ENCODE results near the gene GLIPR2.
"Not testable (repeated sequence)": the region's sequence is repeated elsewhere in the genome, so short reads cannot be mapped to it uniquely, and the experiment has no call there.

GLIPR2 gene

DNA sequence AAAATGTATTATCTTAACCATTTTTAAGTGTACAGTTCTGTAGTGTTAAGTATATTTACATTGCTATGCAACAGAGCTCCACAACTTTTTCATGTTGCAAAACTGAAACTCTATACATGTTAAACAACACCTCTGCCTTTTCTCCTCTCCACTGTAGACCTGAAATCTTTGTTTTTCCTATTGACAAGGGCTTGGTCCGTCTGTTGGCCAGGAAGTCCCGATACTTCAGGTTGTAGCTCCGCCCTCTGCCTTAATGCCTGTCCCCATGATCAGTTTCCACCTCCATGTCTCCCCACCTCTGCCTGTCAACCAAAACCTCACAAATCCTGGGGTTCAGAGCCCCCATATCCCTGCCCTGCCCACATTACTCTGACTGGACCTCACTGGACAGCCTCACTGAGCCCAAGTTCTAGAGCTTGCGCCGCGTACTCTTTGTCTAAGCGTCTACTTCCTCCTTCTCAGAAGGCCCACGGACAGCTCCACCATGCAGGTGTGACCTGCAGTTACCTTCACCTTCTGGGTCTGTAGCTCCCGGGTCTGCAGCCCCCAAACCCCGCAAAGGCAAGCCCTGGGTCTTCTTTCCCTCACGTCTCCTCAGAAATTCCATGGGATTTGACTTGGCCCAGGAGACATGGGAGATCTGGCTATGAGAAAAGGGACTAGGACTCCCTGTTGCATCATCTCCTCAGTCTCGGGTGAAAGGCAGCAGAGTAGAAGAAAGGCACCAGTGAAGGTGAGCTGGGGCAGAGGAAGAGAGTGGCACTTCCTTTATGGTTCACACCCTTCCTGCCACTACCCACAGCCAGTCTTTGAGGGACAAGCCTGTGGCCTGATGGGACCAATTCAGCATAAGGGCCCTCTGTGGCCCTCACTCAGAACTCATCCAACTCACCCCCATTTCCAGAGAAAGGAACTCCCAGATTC lies 8.0 kb downstream of the GLIPR2 start:
- DNase-seq (ENCODE audit: low spot score), result peak; percentile 49

DNA sequence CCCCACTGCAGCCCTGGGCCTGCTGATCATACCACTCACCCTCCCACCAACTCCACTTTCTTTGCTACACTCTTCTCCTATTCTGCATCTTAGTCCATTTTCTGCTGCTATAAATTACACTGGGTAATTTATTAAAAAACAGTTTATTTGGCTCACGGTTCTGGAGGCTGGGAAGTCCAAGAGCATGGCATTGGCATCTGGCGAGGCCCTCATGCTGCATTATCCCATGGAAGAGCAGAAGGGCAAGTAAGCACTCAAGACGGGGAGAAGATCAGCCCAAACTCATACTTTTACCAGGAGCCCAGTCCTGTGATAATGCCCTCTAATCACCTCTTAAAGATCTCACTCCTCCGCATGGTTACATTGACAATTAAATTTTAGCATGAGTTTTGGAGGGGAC lies 9.4 kb downstream of the GLIPR2 start:
- DNase-seq (ENCODE audit: low spot score), result no peak

DNA sequence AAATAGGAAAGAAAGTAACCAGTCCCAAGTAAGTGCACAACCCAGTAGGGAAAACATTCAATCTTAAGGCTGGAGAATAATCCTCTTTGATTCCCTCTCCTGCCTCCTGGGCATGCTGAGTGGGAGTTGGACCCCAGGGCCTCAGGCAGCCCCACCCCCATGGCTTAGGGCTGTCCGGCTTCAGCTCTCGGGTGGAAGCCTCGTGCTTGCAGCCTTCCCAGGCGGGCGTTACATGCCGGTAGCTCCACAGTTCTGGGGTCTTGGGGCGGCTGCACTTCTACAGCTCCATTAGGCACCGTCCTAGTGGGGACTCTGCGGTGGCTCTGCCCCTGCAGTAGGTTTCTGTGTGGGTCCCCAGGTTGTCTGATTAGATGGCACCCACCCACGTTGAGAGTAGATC lies 10.1 kb downstream of the GLIPR2 start:
- no peak for DNase-seq (ENCODE audit: low spot score)

DNA sequence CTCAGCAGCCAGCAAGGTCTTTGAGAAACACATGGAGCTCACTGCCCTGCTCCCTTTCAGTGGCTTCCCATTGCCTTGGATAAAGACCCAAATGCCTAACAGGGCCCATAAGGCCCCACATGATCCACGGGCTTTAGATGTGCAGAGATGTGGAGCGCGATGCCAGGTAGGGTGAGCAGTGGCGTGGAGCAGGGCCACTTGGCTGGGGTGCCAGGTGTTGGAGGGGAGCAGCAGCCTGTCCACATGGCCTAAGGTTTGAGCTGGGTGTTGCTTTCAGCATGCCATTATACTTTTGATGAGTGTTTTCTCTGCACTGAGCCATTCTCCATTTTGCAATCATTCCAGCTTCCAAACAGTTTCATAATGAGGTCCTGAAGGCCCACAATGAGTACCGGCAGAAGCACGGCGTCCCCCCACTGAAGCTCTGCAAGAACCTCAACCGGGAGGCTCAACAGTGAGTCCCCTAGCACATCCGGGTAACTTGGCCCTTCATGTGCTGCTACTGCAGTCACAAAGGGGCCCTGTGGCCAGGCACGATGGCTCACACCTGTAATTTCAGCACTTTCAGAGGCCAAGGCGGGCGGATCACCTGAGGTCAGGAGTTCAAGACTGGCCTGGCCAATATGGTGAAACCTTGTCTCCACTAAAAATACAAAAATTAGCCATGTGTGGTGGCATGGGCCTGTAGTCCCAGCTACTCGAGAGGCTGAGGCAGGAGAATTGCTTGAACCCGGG lies 11.1 kb downstream of the GLIPR2 start:
- DNase-seq (ENCODE audit: low spot score), result no peak

DNA sequence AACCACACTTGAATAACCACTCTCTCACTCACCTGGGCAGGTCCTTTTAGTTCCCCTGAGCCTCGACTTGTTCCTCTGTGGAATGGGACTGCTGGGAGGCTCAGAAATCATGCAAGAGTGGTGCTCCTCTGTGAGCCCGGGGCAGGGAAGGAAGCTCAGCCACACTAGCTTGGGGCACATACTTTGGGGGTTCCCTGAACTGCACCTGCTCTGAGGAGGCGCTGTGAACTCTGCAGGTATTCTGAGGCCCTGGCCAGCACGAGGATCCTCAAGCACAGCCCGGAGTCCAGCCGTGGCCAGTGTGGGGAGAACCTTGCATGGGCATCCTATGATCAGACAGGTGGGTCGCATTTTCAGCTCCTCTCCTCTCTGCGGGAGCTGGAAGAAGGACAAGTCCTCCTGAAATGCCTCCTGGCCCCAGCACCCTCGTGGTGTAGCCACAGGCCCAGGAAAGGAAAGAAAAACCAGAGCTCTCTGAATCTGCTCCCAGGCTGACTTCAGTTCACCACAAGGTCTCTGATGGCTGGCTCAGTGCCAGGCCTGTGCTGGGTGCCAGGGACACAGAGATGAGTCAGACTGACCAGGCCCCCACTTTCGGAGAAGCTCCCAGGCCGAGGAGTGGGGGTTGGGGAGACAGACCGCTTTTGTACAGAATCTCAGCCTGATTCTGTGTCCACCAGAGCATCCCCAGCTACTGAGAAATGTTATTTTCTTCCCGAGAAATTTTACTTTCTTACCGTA lies 11.9 kb downstream of the GLIPR2 start:
- DNase-seq (ENCODE audit: low spot score), result peak; percentile 75

DNA sequence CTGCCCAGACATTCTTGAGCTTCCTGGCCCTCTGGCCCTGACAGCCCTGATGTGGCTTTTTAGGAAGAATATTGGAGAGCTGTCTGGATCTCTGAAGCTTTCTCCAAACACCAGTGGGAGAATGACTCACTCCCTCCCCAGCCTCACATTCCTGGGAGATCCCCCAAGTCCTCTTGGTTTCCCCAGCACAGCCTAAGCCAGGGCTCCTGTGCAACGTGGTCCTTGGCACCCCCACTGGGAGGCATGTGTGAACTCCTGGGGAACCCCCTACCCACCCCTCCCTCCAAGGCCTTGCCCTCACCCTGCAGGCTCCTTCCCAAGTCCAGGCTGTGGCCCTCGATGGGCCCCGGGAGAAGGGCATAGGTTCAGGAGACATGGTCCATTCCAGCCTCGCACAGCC lies 12.7 kb downstream of the GLIPR2 start:
- no peak for DNase-seq (ENCODE audit: low spot score)

DNA sequence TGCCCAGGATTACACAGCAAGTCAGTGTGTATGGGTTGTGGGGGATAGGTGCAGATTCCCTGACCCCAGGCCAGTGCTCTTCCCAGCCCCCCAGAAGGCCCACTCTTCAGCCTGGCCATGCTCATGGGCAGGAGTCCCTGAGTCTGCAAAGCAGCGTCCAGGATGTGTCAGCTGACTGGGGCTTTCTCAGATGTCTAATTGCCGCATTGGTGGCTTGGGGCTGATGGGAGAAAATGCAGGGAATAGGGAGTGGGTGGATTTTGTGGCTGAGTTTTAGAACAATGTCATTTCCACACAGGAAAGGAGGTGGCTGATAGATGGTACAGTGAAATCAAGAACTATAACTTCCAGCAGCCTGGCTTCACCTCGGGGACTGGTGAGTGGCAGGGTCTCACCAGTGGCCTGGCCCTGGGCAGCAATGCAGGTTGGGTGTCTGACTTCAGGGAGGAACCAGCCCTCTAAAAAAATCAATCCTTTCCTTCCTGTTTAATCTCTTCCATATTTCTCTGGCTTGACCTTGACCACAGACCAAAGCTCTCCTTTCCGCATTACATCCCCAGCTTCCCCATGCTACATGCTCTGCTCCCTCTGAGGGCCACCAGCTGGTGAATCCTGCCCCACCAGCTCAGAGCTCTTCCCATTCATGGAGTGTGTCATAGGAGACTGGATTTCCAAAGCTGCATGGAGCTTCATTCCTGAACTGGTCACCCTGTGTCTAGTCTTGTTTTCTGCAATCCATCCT lies 14.2 kb downstream of the GLIPR2 start:
- no peak for DNase-seq (ENCODE audit: low spot score)

DNA sequence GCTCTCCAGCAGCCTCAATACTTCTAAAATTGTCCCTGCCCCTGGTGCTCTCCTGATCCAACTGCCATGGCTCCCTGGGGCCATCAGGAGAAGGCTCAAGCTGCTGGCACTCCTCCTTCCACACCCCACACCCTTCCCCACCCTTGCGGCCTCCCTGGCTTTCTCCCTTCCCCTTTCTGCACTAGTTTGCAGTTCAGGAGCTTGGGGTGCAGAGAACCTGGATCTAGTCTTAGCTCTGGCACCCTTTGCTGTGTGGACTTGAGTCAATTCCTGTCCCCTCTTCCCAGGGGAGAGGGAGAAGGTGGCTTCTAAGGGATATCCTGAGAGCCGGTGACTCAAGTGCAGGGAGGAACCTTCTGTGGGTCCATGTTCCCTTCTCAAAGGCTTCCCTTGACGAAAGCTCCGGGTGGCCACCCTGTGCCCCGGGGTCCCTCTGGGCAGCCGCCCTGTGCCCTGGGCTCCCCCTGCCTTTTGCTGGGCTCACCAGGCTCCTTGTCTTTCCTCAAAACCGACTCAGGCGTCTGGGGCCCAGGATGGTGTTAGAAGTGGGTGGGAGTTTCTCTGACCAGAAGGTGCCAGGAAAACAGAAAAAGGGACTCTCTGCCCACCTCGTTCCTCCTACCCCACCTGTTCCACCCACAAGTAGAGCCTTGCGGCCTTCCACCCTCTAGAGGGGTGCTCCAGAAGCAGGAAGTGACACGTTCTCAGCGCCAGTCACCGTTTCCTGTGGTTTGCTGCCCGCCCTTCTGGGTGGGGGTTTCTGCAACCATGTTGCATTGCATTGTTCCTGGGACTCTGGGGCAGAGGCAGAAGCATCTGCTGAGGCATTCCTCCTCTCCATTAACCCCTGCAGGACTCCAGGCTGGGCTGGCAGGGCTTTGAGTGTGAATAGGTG lies 15.0 kb downstream of the GLIPR2 start:
- DNase-seq (ENCODE audit: low spot score), result peak; percentile 89

DNA sequence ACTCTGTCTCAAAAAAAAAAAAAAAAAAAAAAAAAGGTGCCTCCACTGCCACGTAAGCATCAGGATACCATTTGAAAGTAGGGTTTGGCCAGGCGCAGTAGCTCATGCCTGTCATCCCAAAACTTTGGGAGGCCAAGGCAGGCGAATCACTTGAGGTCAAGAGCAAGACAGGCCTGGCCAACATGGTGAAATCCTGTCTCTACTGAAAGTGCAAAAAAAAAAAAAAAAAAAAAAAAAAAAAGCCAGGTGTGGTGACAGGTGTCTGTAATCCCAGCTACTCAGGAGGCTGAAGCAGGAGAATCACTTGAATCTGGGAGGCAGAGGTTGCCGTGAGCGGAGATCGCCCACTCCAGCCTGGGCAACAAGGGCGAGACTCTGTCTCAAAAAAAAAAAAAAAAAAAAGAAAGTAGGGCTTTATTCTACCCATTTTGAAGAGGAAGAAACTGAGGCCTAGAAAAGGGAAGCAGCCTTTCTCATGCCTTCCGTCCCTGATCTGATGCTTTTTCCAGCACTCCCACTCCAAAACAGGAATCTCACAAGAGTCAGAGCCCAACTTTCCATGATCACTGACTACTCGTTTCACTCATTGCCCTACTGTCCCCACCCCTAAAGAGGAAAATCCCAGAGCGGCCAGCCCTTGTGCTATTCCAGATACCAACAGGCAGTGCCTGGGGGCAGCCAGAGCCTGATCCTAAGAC lies 16.4 kb downstream of the GLIPR2 start:
- DNase-seq (ENCODE audit: low spot score), result no peak

DNA sequence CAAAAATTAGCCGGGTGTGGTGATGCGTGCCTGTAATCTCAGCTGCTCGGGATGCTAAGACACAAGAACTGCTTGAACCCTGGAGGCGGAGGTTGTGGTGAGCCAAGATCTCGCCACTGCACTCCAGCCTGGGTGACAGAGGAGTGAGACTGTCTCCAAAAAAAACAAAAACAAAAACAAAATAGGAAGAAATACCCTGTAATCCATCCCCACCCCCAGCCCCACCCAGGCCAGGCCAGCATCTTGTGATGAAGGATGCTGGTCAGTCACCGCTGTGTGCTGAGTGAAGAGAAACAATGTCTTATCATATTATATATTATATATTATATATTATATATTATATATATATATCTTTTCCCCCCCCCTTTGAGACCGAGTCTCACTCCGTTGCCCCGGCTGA lies 17.2 kb downstream of the GLIPR2 start:
- no peak for DNase-seq (ENCODE audit: low spot score)

DNA sequence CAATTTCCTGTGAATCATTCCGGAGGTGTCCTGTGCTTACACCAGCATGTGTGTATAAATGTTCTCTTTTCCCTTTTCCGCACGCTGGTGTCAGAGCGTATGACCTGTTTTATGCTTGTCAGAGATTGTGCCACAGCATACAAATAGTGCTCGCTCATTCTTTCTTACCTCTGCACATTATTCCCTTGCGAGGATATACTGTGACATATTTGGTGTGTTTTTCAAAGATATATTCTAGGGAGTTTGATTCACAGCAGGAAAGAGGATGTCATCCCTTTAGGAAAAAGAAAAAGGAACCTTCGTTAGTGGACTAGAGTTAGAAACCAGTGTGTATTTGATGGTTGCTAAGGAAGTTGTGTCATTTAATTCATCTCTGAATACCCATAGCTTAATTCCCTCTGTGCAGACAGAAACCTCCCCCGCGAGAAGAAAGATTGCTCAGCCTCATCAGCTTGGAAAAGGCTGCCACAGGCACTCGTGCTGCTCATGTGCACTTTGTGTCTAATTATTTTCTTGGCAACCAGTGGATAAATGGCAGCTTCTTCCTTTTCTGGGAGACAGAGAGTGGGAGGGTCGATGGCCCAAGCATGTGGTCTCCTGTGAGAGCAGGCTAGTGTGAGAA lies 17.9 kb downstream of the GLIPR2 start:
- no peak for DNase-seq (ENCODE audit: low spot score)

DNA sequence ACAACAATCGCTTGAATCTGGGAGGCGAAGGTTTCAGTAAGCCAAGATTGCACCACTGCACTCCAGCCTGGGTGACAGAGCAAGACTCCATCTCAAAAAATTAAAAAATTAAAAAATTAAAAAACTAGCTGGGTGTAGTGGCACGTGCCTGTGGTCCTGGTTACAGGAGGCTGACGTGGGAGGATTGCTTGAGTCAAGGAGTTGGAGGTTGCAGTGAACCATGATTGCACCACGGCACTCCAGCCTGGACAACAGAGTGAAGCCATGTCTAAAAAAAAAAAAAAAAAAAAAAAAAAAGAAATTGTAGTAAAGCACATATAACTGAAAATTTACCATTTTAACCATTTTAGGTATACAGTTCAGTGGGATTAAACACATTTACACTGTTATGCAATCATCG lies 19.6 kb downstream of the GLIPR2 start:
- no peak for DNase-seq (ENCODE audit: low spot score)

DNA sequence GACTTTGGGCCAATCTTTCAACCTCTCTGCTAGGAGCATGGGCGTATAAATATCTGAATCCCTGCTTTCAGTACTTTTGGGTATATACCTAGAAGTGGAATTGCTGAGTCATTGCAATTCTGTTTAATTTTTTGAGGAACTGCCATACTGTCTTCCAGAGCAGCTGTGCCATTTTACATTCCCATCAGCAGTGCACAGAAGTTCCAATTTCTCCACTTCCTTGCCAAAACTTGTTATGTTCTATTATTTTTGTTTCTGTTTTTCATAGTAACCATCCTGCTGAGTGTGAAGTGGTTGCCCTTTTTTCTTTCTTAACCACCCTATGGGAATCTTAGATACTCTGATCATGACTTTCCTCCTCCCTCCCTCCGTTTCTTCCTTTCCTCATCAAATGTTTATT lies 21.6 kb downstream of the GLIPR2 start:
- DNase-seq (ENCODE audit: low spot score), result no peak

DNA sequence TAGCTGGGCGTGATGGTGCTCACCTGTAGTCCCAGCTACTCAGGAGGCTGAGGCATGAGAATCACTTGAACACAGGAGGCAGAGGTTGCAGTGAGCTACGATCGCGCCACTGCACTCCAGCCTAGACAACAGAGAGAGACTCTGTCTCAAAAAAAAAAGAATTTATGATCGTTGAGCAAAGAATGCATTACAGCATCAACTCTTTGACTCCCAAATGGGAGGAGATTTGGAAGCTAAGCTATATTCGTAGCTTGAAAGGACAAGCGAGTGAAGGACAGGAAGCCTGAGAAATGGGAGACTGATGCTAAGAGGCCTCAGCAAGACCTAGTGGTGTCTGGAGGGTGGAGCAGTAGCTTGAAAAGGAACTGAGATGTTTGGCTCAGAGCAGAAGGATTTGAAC lies 22.4 kb downstream of the GLIPR2 start:
- DNase-seq (ENCODE audit: low spot score), result no peak

DNA sequence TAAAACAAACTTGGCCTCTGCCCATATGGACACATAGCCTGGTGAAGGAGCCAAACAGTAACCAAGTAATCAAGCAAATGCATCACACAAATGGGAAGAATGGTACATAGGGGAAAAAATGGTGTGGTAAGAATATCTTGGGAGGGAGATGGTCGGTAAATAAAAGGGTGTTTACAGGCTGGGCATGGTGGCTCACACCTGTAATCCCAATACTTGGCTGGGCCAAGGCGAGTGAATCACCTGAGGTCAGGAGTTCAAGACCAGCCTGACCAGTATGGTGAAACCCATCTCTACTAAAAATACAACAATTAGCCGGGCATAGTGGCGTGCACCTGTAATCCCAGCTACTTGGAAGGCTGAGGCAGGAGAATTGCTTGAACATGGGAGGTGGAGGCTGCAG lies 23.0 kb downstream of the GLIPR2 start:
- DNase-seq (ENCODE audit: low spot score), result not testable (repeated sequence)

DNA sequence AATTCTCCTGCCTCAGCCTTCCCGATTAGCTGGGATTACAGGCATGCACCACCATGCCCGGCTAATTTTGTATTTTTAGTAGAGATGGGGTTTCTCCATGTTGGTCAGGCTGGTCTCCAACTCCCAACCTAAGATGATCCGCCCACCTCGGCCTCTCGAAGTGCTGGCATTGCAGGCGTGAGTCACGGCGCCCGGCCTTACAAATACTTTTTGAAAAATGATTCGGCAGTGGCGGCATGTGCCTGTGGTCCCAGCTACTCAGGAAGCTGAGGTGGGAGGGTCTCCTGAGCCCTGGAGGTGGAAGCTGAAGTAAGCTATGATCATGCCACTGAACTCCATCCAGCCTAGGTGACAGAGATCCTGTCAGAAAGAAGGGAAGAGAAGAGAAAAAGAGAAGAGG lies 23.6 kb downstream of the GLIPR2 start:
- not testable (repeated sequence) for DNase-seq (ENCODE audit: low spot score)

DNA sequence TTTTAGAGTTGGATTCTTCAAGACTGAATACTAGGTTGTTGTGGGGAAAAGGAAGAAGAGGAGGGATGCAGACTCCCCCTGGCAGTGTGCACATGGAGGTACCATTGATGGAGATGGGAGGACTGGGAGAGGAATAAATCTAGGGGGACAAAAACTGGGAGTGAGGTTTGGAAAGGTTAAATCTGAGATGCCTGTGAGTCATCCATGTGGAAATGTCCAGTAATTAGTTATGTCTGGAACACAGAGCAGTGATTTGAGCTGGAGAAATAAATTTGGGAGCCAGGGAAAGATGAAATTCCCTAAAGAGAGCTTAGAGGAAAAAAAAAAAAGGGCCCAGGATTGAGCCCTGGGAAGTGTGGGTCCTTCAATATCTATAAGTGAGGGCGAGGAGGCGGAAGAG lies 24.7 kb downstream of the GLIPR2 start:
- no peak for DNase-seq (ENCODE audit: low spot score)

DNA sequence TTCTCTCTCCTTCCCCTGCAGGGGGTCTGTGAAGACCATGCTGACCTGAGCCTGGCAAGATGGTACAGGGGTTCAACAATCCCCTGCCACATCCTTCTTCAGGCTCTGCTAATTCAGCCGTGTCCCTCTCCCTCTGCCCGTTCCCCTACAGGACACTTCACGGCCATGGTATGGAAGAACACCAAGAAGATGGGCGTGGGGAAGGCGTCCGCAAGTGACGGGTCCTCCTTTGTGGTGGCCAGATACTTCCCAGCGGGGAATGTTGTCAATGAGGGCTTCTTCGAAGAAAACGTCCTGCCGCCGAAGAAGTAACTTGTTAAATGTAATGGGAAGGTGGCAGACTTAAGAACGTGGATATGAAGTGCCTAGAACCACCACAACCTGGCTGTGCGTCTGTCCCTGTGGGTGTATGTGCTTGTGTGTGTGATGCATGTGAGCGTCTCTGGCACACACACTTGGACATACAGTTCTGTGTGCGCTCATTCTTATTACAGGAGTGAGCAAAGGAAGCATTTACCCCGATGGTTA lies 25.7 kb downstream of the GLIPR2 start:
- no peak for DNase-seq (ENCODE audit: low spot score)

DNA sequence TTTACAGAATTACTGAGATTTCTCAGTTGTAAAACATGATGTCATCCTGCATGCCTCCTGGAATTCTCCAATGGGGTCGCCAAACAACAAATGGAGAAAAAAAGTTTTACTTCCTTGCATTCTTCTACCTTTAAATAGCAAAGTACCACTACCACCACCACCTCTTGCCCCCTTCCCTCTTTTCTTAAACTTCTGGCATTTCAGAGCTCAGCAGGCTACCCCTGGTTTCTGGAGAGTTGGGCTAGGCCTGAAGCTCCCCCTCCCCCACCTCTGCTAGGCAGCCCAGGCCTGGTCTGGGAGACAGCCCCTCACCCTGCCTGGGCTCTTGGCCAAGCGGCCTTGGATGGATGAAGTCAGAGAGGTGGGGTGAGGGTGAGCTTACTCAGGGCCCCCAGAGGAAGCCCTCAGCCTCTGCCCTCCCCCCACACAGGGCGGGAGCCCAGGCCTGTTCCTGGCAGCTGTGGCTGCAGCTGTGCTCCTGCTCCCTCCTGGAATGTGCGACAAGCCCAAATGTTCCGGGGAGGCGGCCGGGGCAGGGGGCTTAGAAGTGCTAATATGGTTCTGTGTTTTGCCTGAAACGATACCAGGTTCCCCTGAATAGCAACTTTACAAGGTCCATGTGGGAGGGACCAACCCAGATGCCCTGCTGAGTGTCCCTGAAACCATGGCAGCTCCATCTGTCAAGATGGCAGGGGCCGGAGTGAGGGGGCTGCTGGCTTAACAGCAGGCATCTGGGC lies 26.7 kb downstream of the GLIPR2 start:
- no peak for DNase-seq (ENCODE audit: low spot score)

Measured in CD4-positive, alpha-beta T cell treated with Interleukin-6 at 100 ng/mL for 8 hours (primary cell).